ENCODE results near the gene AFF2. TPM values are rescaled to one million over a fixed set of nuclear protein-coding genes. Genes with fewer than 3 reads are reported as not detected.

The AFF2 gene
- total RNA-seq, 1 experiment from 2014 or later: 0.05 TPM

GRCh38 chrX:148806145-148806870 lies 305.9 kb downstream of the AFF2 start:
- TF ChIP-seq EZH2phosphoT487 (IDR thresholded peaks at IDR 0.05; ENCODE audit: borderline replicate concordance): no peak
- TF ChIP-seq ZFX (IDR thresholded peaks at IDR 0.05): no peak
- no peak for TF ChIP-seq ZNF274 (IDR thresholded peaks at IDR 0.05; ENCODE audit: low read depth, low read length)
- no peak for TF ChIP-seq FOSL1 (IDR thresholded peaks at IDR 0.05; ENCODE audit: low read depth)
- TF ChIP-seq ATF3 (IDR thresholded peaks at IDR 0.05): no peak
- TF ChIP-seq TCF7L2 (IDR thresholded peaks at IDR 0.05; ENCODE audit: borderline replicate concordance, extremely low read depth, insufficient read depth, insufficient read length): no peak
- TF ChIP-seq CTCF (IDR thresholded peaks at IDR 0.05 in 2 of 3, conservative IDR thresholded peaks at IDR 0.05 in 1 of 3; ENCODE audit: borderline replicate concordance in 1 of 3, insufficient read depth in 1 of 3, low read depth in 2 of 3, low read length in 2 of 3): no peak
- TF ChIP-seq SP1 (IDR thresholded peaks at IDR 0.05; ENCODE audit: low read depth): no peak
- no peak for TF ChIP-seq ELF1 (IDR thresholded peaks at IDR 0.05; ENCODE audit: borderline replicate concordance, low read depth)
- TF ChIP-seq YY1 (IDR thresholded peaks at IDR 0.05; ENCODE audit: extremely low read depth, insufficient replicate concordance, low read depth, low read length): no peak
- TF ChIP-seq POLR2A (IDR thresholded peaks at IDR 0.05; ENCODE audit: borderline replicate concordance, extremely low read depth, insufficient read depth, insufficient read length): no peak
- no peak for TF ChIP-seq EZH2 (IDR thresholded peaks at IDR 0.05)
- TF ChIP-seq CEBPB (IDR thresholded peaks at IDR 0.05; ENCODE audit: low read depth): no peak
- TF ChIP-seq SIN3A (IDR thresholded peaks at IDR 0.05; ENCODE audit: low read depth): no peak
- no peak for TF ChIP-seq JUND (IDR thresholded peaks at IDR 0.05)
- TF ChIP-seq EGR1 (IDR thresholded peaks at IDR 0.05; ENCODE audit: low read depth): no peak
- TF ChIP-seq, protein P1, sequence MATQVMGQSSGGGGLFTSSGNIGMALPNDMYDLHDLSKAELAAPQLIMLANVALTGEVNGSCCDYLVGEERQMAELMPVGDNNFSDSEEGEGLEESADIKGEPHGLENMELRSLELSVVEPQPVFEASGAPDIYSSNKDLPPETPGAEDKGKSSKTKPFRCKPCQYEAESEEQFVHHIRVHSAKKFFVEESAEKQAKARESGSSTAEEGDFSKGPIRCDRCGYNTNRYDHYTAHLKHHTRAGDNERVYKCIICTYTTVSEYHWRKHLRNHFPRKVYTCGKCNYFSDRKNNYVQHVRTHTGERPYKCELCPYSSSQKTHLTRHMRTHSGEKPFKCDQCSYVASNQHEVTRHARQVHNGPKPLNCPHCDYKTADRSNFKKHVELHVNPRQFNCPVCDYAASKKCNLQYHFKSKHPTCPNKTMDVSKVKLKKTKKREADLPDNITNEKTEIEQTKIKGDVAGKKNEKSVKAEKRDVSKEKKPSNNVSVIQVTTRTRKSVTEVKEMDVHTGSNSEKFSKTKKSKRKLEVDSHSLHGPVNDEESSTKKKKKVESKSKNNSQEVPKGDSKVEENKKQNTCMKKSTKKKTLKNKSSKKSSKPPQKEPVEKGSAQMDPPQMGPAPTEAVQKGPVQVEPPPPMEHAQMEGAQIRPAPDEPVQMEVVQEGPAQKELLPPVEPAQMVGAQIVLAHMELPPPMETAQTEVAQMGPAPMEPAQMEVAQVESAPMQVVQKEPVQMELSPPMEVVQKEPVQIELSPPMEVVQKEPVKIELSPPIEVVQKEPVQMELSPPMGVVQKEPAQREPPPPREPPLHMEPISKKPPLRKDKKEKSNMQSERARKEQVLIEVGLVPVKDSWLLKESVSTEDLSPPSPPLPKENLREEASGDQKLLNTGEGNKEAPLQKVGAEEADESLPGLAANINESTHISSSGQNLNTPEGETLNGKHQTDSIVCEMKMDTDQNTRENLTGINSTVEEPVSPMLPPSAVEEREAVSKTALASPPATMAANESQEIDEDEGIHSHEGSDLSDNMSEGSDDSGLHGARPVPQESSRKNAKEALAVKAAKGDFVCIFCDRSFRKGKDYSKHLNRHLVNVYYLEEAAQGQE (IDR thresholded peaks at IDR 0.05; ENCODE audit: low read depth): no peak
- TF ChIP-seq POLR2AphosphoS5 (IDR thresholded peaks at IDR 0.05; ENCODE audit: low read depth, low read length): no peak
- ATAC-seq: no peak
- RAD21 ChIA-PET (ENCODE audit: low non-redundant PET in 1 of 2, low total read pairs in 2 of 2, uncharacterized antibody in 2 of 2, unreplicated experiment in 2 of 2): no interaction called here

More at GRCh38 chrX:148806145-148806870, 305.9 kb downstream of the AFF2 start:
- BruUV-seq (replicated peaks): no TSS peak
- DNase-seq (ENCODE audit: low read depth, low spot score): no peak
- ChIA-PET POLR2A (no interaction called here), CTCF (no interaction called here)
- Histone ChIP-seq H3K9me3 (ENCODE audit: control insufficient read depth in 1 of 2, insufficient read depth in 1 of 2, low read depth in 1 of 2, low read length in 2 of 2) (no peaks in the 10 kb centered on the region), H3K9me2 (ENCODE audit: insufficient read depth) (no peaks in the 10 kb centered on the region), H3K36me3 (ENCODE audit: control insufficient read depth in 1 of 2, insufficient read depth in 2 of 2, low read length in 2 of 2) (no peaks in the 10 kb centered on the region), H3K27me3 (ENCODE audit: insufficient read depth, low read length) (no peaks in the 10 kb centered on the region), H3K4me3 (replicated peaks in 1 of 2; ENCODE audit: low read depth in 1 of 2, low read length in 2 of 2) (no peak overlapping the region), H4K20me1 (ENCODE audit: insufficient read depth) (no peaks in the 10 kb centered on the region), H2AFZ (ENCODE audit: low read depth, low read length, poor library complexity, severe bottlenecking) (no peak overlapping the region), H3K4me2 (ENCODE audit: low read length) (no peak overlapping the region), H3K79me2 (ENCODE audit: insufficient read depth, low read length) (no peaks in the 10 kb centered on the region), H3K27ac (ENCODE audit: low read depth, low read length) (no peak overlapping the region), H3K9ac (ENCODE audit: low read length) (no peak overlapping the region), H3K4me1 (ENCODE audit: control insufficient read depth in 1 of 2, insufficient read depth in 2 of 2, low read length in 2 of 2) (no peaks in the 10 kb centered on the region)
- intact Hi-C loops (cut with micrococcal nuclease): no loop called here

Measured in HCT116 (cell line).